Activated CD4-positive, alpha-beta T cell treated with anti-CD3 and anti-CD28 coated beads for 1 hour (primary cell): ENCODE results near the gene CDH16.
A peak's percentile ranks its signal among the peaks of the same experiment; 100 is the strongest.
"Not testable (repeated sequence)": the region's sequence is repeated elsewhere in the genome, so short reads cannot be mapped to it uniquely, and the experiment has no call there.

ENCODE experiments used
- DNase-seq: peaks from one replicate; pipeline ENCODE4 v3.0.0-alpha.2; 2020

CDH16 gene

DNA sequence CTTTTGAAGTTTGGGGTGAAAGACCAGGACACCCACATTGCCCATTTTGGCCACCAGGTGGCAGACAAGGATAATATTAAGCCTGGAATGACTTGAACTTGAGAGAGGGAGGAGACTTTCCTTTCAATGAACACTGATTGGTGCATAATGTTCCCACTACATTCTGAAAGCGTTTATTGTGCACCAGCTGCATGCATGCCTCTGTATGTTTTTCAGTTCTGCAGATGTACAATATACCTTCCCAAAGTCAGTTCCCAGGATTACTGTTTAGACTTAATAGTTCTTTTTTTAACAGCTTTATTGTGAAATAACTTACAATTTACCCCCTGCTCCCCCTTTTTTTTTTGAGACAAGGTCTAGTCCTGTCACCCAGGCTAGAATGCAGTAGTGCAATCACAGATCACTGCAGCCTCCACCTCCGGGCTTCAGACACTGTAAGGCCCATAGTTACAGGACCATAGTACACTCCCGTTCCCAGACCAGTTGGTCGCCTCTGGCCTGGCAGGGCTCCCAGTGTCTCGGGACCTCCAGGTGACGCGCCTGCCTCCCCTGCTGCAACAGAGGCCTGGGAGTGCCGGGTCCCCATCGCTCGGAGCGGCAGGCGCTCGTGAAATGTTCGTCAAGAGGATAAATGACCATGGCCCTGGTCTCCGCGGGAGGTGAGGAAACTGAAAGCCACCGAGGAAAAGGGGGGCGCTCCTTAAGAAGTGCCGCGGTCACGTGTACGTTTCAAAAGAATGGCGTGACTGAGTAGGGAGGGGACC, 28.8 kb upstream of the CDH16 start:
- peak; percentile 72 for DNase-seq

DNA sequence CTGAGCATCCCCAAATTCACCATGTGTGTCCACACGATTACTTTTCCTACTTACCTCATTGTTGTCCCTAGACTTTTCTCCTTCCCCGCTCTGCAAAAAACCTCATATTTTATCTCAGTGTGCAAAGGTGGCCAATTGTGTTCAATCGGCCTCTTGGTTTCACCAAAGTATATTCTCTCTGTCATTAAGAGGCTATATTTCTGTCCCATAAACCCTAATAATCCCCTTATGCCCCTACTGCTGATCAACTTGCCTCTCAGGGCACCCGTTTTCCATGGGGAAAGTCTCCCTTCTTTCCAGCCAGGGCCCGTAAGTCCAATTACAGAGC, 28.3 kb upstream of the CDH16 start:
- no peak for DNase-seq

DNA sequence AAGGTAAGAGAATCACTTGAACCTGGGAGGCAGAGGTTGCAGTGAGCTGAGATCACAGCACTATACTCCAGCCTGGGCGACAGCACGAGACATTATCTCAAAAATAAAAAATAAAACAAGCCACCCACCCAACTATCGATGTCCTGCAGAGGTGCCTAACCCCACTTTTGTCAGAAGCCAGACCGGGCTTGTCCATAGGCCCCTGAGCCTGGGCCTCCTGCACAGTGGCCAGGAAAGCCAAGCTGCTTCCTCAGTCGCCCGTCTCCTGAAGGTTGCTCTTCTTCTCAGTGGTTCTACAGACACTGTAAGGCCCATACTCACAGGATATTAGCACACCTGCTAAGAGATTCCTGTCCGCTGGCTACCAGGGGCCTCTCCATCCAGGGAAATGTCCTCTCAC, 27.9 kb upstream of the CDH16 start:
- DNase-seq: no peak

DNA sequence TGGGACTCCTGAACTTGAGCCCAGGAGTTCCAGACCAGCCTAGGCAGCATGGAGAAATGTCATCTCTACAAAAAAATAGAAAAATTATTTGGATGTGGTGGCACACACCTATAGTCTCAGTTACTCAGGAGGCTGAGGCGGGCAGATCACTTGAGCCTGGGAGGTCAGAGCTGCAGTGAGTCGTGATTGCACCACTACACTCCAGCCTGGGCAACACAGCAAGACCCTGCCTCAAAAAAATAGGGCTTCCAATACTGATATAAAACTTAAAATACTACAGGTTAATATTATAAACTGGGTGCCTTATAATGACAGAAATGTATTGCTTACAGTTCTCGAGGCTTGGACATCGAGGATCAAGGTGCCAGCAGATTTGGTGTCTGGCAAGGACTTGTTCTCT, 27.3 kb upstream of the CDH16 start:
- no peak for DNase-seq

DNA sequence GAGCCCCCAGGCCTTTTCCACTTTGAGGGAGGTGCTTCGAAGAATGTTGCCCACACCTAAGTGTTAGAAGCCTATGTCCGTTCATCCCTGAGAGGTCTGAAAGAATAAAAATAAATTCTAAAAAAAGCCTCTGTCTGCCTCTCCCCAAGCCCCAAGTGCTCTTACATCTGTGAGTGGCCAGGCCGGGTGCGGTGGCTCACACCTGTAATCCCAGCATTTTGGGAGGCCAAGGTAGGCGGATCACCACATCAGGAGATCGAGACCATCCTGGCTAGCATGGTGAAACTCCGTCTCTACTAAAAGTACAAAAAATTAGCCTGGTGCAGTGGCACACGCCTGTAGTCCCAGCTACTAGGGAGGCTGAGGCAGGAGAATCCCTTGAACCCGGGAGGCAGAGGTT, 26.3 kb upstream of the CDH16 start:
- not testable (repeated sequence) for DNase-seq

DNA sequence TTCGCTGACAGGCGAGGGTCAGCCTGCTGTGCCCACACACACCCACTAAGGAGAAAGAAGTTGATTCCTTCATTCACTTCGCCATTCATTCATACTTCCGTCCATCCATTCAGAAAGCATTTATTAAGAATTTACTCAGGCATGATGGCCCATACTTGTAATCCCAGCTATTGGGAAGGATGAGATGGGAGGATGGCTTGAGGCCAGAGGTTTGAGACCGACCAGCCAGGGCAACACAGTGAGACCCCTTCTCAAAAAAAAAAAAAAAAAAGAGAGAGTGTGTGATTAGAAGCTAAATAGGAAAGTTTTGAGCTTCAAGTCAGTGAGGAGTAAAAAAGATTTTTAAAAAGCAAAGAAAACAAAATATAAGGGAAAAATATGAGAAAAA, 25.4 kb upstream of the CDH16 start:
- DNase-seq: no peak

DNA sequence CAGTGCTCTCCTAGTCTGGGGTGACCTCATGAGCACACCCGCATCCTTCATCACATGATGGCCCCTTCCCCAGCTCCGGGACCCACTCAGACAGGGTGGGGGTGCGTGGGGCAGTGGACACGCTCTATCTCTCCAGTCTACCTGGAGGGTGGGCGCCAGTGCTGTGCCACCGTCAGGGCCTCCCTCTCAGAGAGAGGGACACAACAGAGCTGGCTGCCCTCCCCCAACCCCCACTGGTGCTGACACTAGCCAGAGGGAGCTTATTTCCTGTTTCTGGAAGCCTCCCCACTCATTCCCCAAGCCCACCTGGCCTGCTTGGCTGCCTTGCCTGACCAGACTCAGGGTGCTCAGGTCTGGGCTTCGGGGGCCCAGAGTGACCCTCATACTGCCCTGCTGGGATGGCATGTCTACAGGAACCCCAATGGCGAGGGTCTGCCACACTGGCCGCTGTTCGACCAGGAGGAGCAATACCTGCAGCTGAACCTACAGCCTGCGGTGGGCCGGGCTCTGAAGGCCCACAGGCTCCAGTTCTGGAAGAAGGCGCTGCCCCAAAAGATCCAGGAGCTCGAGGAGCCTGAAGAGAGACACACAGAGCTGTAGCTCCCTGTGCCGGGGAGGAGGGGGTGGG, 24.9 kb upstream of the CDH16 start:
- no peak for DNase-seq

DNA sequence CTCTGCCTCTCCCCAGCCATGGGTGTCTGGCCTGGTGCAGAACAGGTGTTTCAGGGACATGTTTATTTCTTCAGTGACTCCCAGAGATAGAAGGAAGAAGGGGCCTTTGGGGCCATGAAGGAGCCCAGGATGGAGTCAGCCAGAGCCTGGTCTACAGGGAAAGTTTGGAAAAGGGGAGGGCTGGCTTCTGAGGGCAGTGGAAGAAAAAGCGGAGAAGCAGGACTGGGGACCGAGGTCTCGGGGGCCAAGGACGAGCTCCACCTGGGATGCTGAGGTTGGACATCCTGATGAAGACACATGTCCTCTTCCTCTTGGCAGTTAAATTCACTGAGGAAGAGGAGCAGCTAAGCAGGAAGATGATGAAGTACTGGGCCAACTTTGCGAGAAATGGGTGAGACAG, 24.3 kb upstream of the CDH16 start:
- DNase-seq: no peak

DNA sequence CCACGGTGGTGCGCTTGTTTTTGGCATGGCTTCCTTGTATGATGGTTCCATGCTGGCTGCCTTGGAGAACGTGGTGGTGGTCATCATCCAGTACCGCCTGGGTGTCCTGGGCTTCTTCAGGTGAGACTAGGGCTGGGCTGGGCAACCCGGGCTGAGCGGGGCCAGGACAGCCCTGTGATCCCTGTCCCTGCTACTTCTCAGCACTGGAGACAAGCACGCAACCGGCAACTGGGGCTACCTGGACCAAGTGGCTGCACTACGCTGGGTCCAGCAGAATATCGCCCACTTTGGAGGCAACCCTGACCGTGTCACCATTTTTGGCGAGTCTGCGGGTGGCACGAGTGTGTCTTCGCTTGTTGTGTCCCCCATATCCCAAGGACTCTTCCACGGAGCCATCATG, 21.6 kb upstream of the CDH16 start:
- DNase-seq: no peak

DNA sequence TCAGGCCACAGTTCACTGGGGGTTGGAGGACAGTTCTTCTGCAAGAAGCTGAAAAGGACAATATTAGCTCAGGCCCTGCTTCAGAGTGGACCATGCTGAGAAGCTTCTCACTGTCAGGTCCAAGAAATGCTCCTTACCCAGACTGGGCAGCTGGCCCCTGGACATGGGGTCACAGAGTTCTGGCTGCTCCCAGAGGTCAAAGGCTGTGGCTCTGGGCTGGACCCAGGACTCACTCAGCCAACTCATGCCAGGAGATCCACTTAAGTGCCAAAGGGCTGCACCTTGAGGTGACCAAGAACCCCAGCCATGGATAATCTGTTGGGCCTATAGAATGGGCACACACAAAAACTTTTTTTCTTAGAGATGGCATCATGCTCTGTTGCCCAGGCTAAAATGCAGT, 20.7 kb upstream of the CDH16 start:
- DNase-seq: no peak

DNA sequence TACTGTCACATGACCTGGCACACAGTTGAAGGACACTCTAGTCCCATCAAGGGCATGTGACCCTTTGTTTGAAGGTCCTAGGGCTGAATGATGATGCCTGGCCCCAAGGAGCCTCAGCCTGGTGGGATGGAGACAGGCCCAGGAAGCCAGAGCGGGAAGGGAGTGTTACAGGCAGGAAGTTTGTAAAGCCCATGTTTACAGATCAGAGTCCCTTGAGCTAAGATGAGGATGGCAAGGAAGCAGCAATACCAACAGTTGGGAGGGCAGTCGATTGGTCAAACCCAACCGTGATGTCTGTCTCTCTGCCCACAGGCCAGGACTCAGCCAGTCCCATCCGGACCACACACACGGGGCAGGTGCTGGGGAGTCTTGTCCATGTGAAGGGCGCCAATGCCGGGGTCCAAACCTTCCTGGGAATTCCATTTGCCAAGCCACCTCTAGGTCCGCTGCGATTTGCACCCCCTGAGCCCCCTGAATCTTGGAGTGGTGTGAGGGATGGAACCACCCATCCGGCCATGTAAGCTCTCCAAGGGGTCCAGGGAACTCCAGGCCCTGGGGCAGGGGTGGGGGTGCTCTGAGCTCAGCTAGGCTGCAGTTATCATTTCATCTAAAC, 19.1 kb upstream of the CDH16 start:
- no peak for DNase-seq

DNA sequence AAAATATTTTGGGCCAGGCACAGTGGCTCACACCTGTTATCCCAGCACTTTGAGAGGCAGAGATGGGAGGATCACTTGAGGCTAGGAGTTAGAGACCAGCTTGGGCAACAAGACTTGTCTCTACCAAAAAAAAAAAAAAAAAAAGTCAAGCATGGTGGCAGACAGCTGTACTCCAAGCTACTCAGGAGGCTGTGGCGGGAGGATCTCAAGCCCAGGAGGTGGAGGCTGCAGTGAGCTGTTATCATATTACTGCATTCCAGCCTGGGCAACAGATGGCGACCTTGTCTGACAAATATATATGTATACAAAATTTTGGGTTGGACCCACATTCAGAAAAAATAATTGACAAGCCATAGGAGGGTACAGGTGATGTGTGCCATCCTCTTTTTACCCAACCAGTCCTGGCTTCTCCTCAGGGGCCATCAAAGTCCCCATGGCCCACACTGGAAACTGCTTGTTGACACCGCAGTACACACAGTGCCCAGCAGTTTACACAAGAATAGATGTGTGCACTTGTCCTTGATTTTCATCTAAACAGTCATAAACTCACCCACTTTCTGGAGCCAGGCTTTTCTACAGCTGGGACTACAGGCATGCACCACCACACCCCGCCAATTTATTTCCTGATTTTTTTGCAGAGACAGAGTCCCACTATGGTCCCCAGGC, 18.3 kb upstream of the CDH16 start:
- DNase-seq: no peak

DNA sequence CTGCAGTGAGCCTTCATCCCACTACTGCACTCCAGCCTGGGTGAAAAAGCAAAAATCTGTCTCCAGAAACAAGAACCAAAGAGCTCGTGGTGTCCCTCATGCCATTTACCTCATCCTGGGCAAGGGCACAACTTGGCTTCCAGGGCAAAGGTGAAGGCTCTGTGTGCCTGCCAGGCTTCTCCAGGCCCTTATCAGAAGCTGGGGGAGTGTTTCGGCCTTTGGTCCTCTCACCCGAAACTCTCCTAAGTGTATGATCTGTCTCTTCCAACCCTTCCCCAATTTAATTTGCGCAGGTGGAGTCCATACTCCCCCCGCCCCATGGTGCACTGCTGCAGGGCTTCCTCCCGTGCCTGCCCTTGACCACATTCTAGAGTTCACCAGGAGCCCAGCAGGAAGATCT, 17.8 kb upstream of the CDH16 start:
- DNase-seq: no peak

DNA sequence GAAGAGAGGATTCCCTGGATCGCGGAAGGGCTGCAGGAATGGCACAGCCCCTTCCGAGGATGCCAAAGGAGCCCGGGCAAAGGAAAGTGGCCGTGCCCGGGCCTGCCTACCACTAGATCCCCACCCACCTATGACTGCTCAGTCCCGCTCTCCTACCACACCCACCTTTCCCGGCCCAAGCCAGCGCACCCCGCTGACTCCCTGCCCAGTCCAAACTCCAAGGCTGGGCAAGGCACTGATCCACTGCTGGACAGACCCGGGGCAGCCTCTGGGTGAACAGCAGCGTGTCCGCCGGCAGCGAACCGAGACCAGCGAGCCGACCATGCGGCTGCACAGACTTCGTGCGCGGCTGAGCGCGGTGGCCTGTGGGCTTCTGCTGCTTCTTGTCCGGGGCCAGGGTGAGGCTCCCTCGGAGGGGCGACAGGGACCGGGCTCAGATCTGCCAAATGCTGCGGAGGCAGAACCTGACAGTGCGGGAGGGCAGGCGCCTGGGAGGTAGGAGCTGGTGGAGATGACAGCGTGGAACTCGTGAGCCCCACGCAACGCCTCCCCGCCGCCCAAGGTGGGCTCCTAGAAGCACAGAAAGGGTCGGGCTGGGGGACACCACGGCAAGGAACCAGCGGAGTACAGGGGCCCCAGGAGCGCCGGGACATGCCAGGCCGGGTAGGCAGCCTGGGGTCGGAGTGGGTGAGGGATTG, 16.8 kb upstream of the CDH16 start, which contains the start of gene CES2:
CES2 (plus strand) TSS at position 203 of the 698 bp plus-strand sequence; CDS start at position 323, 120 bp downstream.
- DNase-seq: no peak

DNA sequence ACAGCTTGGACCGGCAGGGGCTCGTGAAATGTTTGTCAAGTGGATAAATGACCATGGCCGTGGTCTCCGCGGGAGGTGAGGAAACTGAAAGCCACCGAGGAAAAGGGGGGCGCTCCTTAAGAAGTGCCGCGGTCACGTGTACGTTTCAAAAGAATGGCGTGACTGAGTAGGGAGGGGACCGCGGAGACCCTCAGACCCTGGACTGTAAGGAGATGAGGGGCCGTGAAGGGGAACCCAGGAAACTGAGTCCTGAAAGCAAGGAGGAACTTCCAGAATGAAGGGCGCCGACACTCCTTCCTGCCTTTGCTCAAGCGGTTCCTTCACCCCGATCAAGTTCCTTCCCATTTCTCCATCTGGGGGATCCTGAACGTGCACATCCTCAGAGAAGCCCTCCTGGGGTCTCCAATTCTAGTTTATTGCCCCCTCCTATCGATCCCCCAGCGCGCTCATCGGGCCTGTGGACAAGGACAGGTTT, 16.2 kb upstream of the CDH16 start:
- DNase-seq: not testable (repeated sequence)

DNA sequence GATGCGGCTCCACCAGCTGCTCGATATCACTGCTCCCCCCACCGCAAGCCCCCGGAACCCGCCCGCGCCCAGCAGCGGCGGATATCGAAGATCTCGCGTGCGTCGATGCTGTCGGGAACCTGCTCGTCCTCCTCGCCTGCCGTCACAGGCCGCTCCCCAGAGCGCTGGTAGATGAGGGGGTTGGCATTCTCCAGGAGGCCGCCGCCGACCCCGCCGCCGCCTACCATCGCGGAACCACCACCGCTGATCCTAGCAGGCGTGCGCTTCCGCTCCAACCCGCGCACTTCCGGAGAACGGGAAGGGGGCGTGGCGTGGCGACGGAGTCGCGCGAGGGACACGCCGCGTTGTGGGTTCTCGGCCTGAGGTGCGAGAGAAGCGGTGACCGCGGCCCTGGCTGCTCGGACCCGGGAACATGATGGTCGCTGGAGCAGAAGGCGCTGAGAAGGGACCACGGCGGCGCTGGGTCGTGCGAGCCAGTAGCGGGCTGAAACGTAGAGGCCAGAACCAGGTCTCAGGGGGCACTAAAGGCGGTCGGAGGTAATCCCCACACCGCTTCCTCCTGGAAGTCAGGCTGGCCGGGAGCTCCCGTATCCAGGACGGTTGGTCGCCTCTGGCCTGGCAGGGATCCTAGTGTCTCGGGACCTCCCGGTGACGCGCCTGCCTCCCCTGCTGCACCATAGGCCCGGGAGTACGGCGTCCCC, 15.6 kb upstream of the CDH16 start, which contains the start of gene CIAO2B:
CIAO2B (minus strand) TSS at position 265 of the 701 bp plus-strand sequence; CDS start at position 227, 38 bp downstream.
- DNase-seq: peak; percentile 82

DNA sequence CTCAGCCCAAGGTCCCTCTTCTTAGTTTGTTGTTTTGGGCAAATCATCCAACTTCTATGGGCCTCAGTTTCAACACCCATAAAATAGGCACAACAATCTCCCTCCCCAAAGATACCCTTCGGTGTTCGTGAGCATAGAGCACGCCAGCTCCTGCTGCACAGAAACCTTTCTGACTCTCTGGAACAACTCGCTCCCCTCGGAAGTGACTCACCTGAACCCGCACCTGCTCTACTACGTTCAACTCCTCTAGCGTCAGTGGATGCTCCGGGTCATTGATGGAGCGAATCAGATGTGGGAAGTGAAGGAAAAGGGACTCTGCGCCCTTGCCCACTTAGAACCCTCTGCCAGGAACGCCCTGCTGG, 15.1 kb upstream of the CDH16 start:
- DNase-seq: peak; percentile 50

DNA sequence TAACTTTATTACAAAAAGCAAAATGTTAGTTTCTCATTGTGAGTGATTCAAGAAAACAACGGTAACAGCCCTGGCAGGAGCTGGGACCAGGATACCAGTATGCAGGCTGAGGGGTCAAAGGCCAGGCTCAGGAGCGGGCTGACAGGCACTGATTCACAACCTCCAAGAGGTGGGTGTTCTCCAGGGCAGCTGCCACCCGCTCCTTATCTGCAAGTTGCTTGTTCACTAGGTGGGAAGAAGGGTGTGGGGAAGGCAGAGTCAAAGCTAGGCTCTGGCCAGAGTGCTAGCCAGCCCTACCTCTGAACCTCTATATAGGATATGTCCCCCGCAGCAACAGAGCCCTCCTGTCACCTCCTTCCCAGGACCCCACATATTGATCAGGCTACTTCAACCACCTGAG, 13.4 kb upstream of the CDH16 start:
- no peak for DNase-seq

DNA sequence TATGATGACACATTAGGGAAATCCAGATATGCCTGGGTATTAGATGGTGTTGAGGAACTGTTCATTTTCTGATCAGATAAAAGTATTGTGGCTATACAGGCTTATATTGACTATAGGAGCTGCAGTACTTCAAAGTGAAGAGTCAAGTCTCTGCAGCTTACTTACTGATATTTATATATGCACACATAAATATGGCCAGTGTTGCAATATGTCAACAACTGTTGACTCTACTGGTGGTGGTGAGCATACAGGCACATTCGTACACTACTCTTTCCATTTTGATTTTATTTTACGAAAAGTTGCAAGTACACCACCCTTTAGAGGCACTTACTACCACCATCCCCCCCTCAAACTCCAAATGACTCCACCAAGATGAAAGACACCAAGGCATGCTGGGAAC, 13.0 kb upstream of the CDH16 start:
- no peak for DNase-seq

DNA sequence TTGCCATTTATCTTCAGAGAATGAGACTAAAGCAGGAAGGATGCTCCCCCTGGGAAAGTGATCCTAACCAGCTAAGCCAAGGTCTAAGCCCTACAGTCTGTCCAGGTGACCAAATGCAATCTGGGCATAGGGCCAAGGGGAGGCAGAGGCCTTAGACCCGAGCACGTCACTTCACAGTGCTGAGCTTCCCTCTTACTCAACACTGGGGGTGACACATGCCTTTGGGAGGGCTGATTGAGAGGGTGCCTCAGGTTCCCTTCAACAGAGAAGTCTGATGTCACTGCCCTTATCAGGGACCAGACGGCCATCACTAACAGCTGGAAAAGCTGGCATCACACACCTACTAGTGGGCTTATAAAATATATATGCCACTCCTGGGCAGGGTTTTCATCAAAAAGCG, 11.5 kb upstream of the CDH16 start:
- no peak for DNase-seq

DNA sequence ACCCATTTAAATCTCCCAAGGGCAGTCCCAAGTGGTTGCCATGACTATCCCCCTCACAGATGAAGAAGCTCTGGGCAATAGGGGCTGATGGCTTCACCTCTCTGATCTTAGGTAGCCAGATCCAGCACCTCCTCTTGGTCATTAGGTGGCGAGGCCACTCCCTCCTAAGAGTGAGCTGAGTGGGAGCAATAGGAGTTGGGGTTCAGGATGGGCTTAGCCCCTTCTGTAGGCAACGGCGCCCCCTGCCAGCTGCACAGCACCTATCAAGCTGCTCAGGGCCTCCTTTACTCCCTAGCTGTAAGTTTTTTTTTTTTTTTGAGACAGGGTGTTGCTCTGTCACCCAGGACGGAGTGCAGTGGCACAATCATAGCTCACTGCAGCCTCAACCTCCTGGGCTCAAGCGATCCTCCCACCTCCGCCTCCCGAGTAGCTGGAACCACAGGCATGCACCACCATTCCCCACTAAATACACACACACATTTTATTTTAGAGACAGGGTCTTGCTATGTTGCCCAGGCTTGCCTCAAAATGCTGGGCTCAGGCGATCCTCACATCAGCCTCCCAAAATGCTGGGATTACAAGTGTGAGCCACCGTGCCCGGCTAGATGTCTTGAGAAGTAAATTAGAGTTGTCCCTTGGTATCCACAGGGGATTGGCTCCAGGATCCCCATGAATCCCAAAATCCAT, 10.2 kb upstream of the CDH16 start:
- DNase-seq: no peak
